HG02763 (cell line): Measurements from ENCODE around the gene BFSP2.
A peak's percentile ranks its signal among the peaks of the same experiment; 100 is the strongest.
"Not testable (repeated sequence)": the region's sequence is repeated elsewhere in the genome, so short reads cannot be mapped to it uniquely, and the experiment has no call there.

ENCODE experiments used
- ATAC-seq: cut with Tn5 transposase; IDR thresholded peaks from one replicate; pipeline ENCODE4 v1.9.1; 2021; ENCODE audit warnings: mild to moderate bottlenecking, moderate library complexity; ENCODE audit not compliant: unreplicated experiment

Gene BFSP2

DNA sequence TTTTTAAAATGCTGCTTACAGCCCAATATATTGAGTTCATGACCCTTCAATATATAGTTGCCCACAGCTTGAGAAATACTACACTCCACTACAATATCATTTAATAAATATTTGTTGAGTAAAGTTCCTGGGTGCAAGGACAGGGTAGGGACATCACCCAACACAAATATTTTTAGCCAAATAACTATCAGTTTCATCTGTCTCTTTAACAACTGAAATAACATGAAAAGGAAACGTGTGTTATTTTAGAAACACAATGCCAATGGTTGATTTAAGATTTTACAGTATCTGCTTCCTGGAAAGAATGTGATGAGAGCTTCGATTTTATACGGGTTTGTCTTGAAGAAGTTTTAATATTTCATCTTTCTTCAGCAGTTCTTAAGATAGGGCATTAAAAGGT, 106.0 kb downstream of the BFSP2 start:
- peak; percentile 33 for ATAC-seq

GRCh38 chr3:133506215-133506901, 106.5 kb downstream of the BFSP2 start:
- ATAC-seq, result peak; percentile 98

GRCh38 chr3:133509488-133509887, 109.6 kb downstream of the BFSP2 start:
- ATAC-seq, result no peak

GRCh38 chr3:133512416-133513089, 112.7 kb downstream of the BFSP2 start:
- ATAC-seq, result no peak

GRCh38 chr3:133514418-133514817, 114.6 kb downstream of the BFSP2 start:
- ATAC-seq, result no peak

GRCh38 chr3:133515127-133515526, 115.3 kb downstream of the BFSP2 start:
- ATAC-seq, result no peak

DNA sequence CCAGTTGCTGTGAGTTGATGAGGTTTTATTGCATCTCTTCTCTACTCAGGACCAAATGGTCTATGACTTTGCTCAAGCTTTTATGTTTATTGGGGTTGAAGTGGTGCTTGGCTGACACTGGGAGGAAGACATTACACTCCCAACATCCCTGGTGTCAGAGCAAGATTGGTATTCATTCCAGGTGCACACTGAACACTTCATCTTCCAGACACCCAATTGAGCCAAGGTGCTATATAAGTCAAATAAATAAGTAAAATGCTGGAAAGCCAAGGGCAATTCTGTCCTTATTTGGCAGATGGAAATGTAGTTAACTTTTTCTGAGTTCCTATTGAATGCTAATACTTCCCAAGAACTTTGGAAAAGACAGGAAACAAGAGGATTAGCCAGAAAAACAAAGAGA, 120.4 kb downstream of the BFSP2 start:
- no peak for ATAC-seq

GRCh38 chr3:133520938-133521337, 121.1 kb downstream of the BFSP2 start:
- ATAC-seq, result not testable (repeated sequence)

- ATAC-seq, result no peak
These were observed 122.1 kb downstream of the BFSP2 start for GRCh38 chr3:133521946-133522345.

- ATAC-seq, result not testable (repeated sequence)
These were observed 123.9 kb downstream of the BFSP2 start for GRCh38 chr3:133523758-133524157.
